ENCODE results near the gene FBXL22. TPM values are rescaled to one million over a fixed set of nuclear protein-coding genes. Genes with fewer than 3 reads are reported as not detected.

FBXL22 gene
- total and polyA plus RNA-seq, 4 experiments from 2014 or later: 0.50 to 2.2 (median 1.9) TPM

Other genes with a start within 250 kb of the FBXL22 start
- gene CA12, start 215.5 kb upstream of the FBXL22 start, total RNA-seq: not detected
- gene CA12, start 215.5 kb upstream of the FBXL22 start, polyA plus RNA-seq: not detected
- gene USP3, start 92.8 kb upstream of the FBXL22 start, total RNA-seq: 100 to 1,000 TPM; 148 to 159 TPM
- 10 to 100 TPM; 61.6 to 76.1 TPM for gene USP3, start 92.8 kb upstream of the FBXL22 start, polyA plus RNA-seq
- gene HERC1, start 236.6 kb downstream of the FBXL22 start, total RNA-seq: 100 to 1,000 TPM; 172 to 186 TPM
- gene HERC1, start 236.6 kb downstream of the FBXL22 start, polyA plus RNA-seq: 10 to 100 TPM; 17.2 to 33.7 TPM

All from CD4-positive, alpha-beta memory T cell (primary cell).